AG04449 (cell line): ENCODE data around the gene SLC6A3.
"Not testable (repeated sequence)": the region's sequence is repeated elsewhere in the genome, so short reads cannot be mapped to it uniquely, and the experiment has no call there.

Source experiments
- CTCF ChIA-PET: fragments of 350-600 bp; formaldehyde crosslinking; extraction: SDS; loops from one replicate; lab custom pipeline; 2021; ENCODE audit warnings: antibody characterized with exemption; lab: Yijun Ruan, JAX
- POLR2A ChIA-PET: fragments of 400-600, 350-600 bp; formaldehyde crosslinking; extraction: SDS; loops from one replicate; lab custom pipeline; 2020; ENCODE audit warnings: antibody characterized with exemption, inconsistent platforms; lab: Yijun Ruan, JAX
- DNase-seq: peaks from one replicate; pipeline ENCODE4 v3.0.0-alpha.2; 2010; ENCODE audit warnings: low read depth, low spot score
- H3K4me3 ChIP-seq: 2 replicates; pipeline ENCODE4 v1.5.1; 2011; ENCODE audit warnings: low read depth, mild to moderate bottlenecking, control low read depth, low read length
- TF ChIP-seq, protein P1 (sequence below): IDR thresholded peaks from one replicate; pipeline ENCODE4 v1.5.1; 2011; ENCODE audit warnings: mild to moderate bottlenecking, moderate library complexity, low read length, control low read depth, inconsistent platforms; ENCODE audit not compliant: insufficient read depth; ENCODE audit errors: missing control alignments

SLC6A3 gene

DNA sequence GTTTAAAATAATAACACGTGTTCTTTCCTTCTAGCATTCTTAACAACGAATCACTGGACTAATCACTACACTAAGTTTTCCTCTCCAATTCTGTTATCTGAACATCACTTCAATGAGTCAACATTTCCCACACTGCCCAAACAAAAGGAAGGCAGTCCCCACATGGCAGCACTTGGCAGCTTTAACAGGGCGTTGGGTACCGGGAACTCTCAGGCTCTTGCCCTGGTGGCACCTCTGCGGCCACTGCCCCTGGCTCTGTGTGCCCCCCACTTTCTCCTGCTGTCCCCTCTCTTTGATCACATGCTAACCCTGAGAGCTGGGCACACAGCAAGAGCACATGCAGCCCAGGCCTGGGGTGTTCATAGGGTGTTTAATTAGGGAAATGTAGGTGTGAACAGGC is 15.7 kb downstream of the SLC6A3 start:
- H3K4me3 ChIP-seq = no peak overlapping the region
- TF ChIP-seq, protein P1, sequence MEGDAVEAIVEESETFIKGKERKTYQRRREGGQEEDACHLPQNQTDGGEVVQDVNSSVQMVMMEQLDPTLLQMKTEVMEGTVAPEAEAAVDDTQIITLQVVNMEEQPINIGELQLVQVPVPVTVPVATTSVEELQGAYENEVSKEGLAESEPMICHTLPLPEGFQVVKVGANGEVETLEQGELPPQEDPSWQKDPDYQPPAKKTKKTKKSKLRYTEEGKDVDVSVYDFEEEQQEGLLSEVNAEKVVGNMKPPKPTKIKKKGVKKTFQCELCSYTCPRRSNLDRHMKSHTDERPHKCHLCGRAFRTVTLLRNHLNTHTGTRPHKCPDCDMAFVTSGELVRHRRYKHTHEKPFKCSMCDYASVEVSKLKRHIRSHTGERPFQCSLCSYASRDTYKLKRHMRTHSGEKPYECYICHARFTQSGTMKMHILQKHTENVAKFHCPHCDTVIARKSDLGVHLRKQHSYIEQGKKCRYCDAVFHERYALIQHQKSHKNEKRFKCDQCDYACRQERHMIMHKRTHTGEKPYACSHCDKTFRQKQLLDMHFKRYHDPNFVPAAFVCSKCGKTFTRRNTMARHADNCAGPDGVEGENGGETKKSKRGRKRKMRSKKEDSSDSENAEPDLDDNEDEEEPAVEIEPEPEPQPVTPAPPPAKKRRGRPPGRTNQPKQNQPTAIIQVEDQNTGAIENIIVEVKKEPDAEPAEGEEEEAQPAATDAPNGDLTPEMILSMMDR = no peak
- POLR2A ChIA-PET = no interaction called here
- CTCF ChIA-PET = no interaction called here
- DNase-seq = no peak

DNA sequence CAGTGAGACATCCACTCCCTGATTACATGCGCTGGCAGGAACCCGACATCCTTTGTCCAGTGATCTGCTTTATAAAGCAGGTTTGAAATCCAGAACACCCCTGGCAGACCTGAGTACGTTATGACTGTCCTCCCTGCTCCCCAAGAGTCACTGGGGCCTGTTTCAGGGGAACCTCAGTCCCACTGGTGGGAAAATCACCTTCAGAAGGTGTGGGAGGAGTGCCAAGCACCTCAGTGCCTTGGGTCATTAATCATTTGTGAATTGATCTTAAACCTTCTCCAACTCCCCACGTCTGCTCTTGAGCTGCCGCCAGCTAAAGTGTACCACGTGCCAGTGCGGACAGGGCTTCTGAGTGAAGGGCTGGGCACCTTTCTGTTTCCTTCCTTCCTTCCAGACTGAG is 16.2 kb downstream of the SLC6A3 start:
- no peak overlapping the region for H3K4me3 ChIP-seq
- ChIA-PET CTCF (no interaction called here), POLR2A (no interaction called here)
- TF ChIP-seq, protein P1 = no peak
- DNase-seq = no peak

DNA sequence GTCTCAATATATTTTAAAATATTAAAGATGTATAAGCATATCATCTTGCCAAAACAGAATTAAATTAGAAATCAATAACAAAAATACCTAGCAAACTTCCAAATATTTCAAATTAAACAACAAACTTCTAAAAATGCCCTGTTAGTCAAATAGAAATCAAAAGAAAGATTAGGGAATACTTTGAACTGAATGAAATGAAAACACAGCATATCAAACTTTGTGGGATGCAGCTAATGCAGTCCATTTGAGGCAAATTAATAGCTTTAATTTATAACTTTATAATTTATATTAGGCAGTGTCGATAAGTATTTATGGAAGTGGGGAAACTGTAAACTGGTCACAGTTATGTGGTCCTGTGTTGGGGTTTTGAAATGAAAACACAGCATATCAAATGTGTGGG is 17.1 kb downstream of the SLC6A3 start:
- ChIA-PET CTCF (no interaction called here), POLR2A (no interaction called here)
- DNase-seq = no peak
- TF ChIP-seq, protein P1 = no peak
- H3K4me3 ChIP-seq = no peak overlapping the region

DNA sequence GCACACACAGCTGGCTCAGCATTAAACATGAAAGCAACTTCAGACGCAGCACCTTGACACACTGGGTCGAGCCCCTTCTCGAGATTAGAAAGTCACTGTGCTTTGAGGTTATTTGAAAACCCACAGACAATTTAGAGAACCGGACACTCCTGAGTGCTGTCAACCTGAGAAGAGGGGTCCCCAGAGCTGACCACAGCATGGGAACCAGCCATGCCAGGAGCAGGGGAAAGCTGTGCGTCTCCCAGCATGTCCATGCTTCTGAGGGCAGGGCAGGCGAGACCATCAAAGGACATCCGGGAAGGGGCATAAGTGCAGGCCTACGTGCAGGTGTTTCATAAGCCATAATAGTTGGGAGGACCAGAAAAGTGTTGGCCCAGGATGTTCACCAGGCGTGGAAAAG is 20.5 kb downstream of the SLC6A3 start:
- ChIA-PET POLR2A (no interaction called here), CTCF (no interaction called here)
- H3K4me3 ChIP-seq = no peak overlapping the region
- DNase-seq = no peak
- TF ChIP-seq, protein P1 = no peak

DNA sequence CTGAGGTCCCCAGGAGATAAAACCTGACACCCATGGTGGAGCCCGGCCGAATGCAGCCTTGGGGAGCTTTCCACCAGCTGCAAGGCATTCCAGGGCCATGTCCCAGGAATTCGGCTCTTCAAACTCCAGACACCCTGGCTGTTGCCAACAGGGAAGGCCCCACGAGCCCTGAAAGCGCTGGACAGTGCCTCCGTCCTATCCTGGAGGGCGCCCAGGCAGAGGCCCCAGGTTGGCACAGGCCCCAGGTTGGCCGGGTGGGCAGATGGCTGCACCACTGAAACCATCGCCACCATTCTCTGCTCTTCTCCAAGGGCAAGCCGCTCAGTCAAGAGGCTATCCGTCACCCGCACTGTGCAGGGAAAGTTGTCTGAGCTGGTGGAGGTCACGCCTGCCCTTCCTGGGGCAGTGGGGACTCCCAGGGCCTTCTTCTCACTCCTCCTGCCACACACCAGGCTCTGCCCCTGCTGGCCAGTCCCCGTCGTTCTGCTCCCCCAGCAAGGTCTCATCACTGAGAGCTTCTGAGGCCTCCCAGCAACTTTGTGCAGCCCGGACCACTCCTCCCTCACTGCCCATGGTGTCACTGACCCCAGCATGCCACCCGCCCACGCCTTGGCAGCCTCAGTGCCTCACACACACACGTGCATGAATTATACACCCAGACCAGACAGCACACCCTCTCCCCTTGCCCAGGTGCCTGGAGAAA is 21.2 kb downstream of the SLC6A3 start:
- TF ChIP-seq, protein P1 = no peak
- no peak overlapping the region for H3K4me3 ChIP-seq
- CTCF ChIA-PET = no interaction called here
- no peak for DNase-seq
- POLR2A ChIA-PET = no interaction called here

DNA sequence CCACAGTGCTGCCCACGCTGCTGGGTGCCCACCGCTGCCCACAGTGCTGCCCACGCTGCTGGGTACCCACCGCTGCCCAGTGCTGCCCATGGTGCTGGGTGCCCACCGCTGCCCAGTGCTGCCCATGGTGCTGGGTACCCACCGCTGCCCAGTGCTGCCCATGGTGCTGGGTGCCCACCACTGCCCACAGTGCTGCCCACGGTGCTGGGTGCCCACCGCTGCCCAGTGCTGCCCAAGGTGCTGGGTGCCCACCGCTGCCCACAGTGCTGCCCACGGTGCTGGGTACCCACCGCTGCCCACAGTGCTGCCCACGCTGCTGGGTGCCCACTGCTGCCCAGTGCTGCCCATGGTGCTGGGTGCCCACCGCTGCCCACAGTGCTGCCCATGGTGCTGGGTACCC is 22.7 kb downstream of the SLC6A3 start:
- CTCF ChIA-PET, POLR2A ChIA-PET, DNase-seq, H3K4me3 ChIP-seq: not testable (repeated sequence)
